ENCODE data around the gene NACA. TPM values are rescaled to one million over a fixed set of nuclear protein-coding genes. Genes with fewer than 3 reads are reported as not detected.
A peak's percentile ranks its signal among the peaks of the same experiment; 100 is the strongest.

NACA gene
- total RNA-seq, 1 donor from 2014 or later = 687 TPM

GRCh38 chr12:56724701-56724971 lies 463 bp downstream of the NACA start:
- Mint-ChIP-seq H3K36me3 (ENCODE audit: low read depth, unreplicated experiment) (peaks cover 17% of the 10 kb centered on the region), H3K4me1 (ENCODE audit: unreplicated experiment) (peaks cover 47% of the 10 kb centered on the region), H3K27me3 (ENCODE audit: unreplicated experiment) (peaks cover 13% of the 10 kb centered on the region), H3K27ac (ENCODE audit: unreplicated experiment) (peak overlapping the region; percentile 97), H3K9me3 (ENCODE audit: unreplicated experiment) (no peaks in the 10 kb centered on the region), H3K4me3 (ENCODE audit: unreplicated experiment) (peak overlapping the region; percentile 99)
- DNase-seq (ENCODE audit: low spot score) = no peak
- TF ChIP-seq CTCF (IDR thresholded peaks at IDR 0.05; ENCODE audit: unreplicated experiment) = no peak

DNA sequence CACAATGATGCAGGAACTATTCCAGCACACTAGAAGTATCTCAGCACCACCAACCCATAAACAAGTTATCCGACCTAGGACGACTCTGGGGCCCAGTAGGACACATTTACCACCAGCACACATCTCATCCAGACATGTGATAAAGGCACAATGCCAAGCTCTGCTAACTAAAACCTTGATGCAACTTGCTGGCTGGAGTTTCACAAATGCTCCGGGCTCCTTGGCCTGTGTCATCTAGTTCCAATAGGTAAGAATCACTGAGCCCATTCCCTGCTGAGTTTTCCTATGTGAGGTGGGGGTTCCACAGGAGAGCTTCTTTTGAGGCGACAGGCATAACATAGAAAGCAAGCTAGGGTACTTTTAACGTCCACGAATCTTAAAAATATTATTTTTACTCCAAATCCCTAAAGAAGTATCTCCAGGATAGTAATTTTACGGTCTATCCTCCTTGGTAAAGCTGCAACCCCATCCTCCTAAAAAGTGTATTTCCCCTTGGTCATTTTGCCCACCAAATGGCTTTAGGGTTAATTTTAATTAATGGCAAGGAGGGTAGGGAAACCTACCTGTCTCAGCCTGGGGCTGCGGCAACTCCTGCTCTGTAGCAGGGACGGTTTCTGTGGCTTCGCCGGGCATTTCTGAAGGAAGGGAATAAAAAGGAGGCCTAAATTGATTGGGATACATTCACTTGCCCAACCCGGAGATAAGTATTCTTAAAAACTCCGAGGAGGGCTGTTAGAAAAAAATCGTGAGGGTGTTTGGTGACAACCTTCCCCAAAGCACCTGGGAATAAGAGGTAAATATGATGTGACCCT lies 1.0 kb downstream of the NACA start:
- Mint-ChIP-seq H3K27me3 (ENCODE audit: unreplicated experiment) (peaks cover 13% of the 10 kb centered on the region), H3K9me3 (ENCODE audit: unreplicated experiment) (no peaks in the 10 kb centered on the region), H3K4me1 (ENCODE audit: unreplicated experiment) (peaks cover 53% of the 10 kb centered on the region), H3K36me3 (ENCODE audit: low read depth, unreplicated experiment) (peaks cover 22% of the 10 kb centered on the region), H3K4me3 (ENCODE audit: unreplicated experiment) (peak overlapping the region; percentile 99), H3K27ac (ENCODE audit: unreplicated experiment) (peak overlapping the region; percentile 97)
- no peak for DNase-seq (ENCODE audit: low spot score)
- TF ChIP-seq CTCF (IDR thresholded peaks at IDR 0.05; ENCODE audit: unreplicated experiment) = no peak

DNA sequence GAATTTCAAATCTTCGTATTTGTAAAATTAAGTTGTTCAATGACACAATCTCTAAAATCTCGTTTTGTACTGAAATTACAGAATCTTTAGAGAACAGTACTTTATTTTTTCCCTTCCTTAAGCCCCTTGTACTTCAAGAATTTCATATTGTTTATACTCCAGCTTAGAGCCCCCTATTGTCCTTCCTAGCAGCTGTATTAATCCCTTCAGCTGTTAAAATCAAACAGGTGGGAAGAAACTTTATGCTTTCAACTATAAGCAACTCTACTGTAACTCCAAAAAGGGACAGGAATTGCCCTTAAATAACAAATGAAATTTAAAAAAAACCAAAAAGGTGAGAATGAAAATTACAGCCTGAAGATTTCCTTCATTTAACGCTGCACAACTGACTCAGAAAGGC lies 1.7 kb downstream of the NACA start:
- no peaks in the 10 kb centered on the region for H3K9me3 Mint-ChIP-seq (ENCODE audit: unreplicated experiment)
- H3K4me1 Mint-ChIP-seq (ENCODE audit: unreplicated experiment) = peaks cover 57% of the 10 kb centered on the region
- H3K36me3 Mint-ChIP-seq (ENCODE audit: low read depth, unreplicated experiment) = peaks cover 28% of the 10 kb centered on the region
- H3K27ac Mint-ChIP-seq (ENCODE audit: unreplicated experiment) = peak overlapping the region; percentile 83
- peaks cover 13% of the 10 kb centered on the region for H3K27me3 Mint-ChIP-seq (ENCODE audit: unreplicated experiment)
- H3K4me3 Mint-ChIP-seq (ENCODE audit: unreplicated experiment) = peak overlapping the region; percentile 99
- TF ChIP-seq CTCF (IDR thresholded peaks at IDR 0.05; ENCODE audit: unreplicated experiment) = no peak
- DNase-seq (ENCODE audit: low spot score) = no peak

DNA sequence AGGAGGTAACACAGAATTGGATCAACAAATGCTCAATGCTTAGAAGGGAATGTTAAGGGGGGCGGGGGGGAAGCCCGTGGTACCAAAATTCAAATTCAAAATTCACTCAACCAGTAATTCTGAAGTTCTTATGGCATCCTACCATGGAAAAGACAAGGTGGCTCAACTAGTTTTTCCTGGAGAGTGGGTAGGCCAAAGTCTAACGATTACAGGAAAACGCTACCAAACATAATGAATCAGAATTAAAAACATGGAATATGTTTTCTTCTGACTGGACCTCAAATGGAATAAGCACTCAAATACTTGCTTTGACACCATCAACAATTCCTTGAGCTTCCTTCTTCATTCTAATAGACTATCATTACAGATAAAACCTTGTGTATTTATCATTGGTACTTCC lies 2.3 kb downstream of the NACA start:
- TF ChIP-seq CTCF (IDR thresholded peaks at IDR 0.05; ENCODE audit: unreplicated experiment) = no peak
- peak overlapping the region; percentile 99 for H3K4me3 Mint-ChIP-seq (ENCODE audit: unreplicated experiment)
- H3K4me1 Mint-ChIP-seq (ENCODE audit: unreplicated experiment) = peaks cover 57% of the 10 kb centered on the region
- peaks cover 28% of the 10 kb centered on the region for H3K36me3 Mint-ChIP-seq (ENCODE audit: low read depth, unreplicated experiment)
- H3K9me3 Mint-ChIP-seq (ENCODE audit: unreplicated experiment) = no peaks in the 10 kb centered on the region
- DNase-seq (ENCODE audit: low spot score) = no peak
- H3K27ac Mint-ChIP-seq (ENCODE audit: unreplicated experiment) = peak overlapping the region; percentile 6
- peaks cover 13% of the 10 kb centered on the region for H3K27me3 Mint-ChIP-seq (ENCODE audit: unreplicated experiment)

GRCh38 chr12:56721721-56722120 lies 3.4 kb downstream of the NACA start:
- Mint-ChIP-seq H3K36me3 (ENCODE audit: low read depth, unreplicated experiment) (peaks cover 32% of the 10 kb centered on the region), H3K27ac (ENCODE audit: unreplicated experiment) (no peak overlapping the region), H3K4me3 (ENCODE audit: unreplicated experiment) (no peak overlapping the region), H3K4me1 (ENCODE audit: unreplicated experiment) (peaks cover 57% of the 10 kb centered on the region), H3K27me3 (ENCODE audit: unreplicated experiment) (peaks cover 15% of the 10 kb centered on the region), H3K9me3 (ENCODE audit: unreplicated experiment) (no peaks in the 10 kb centered on the region)
- no peak for DNase-seq (ENCODE audit: low spot score)
- TF ChIP-seq CTCF (IDR thresholded peaks at IDR 0.05; ENCODE audit: unreplicated experiment) = no peak

Measured in endothelial cell (in vitro differentiated cells).